Uterus (tissue), 4 donors: ENCODE results near the gene TCF12. TPM values are rescaled to one million over a fixed set of nuclear protein-coding genes. Genes with fewer than 3 reads are reported as not detected.

Experiments used
- DNase-seq, 2 donors: peaks; one replicate each; pipeline ENCODE4 v3.0.0-alpha.2; 2019 to 2020
- H3K27ac ChIP-seq, 2 donors: fragments of 200-600 bp; sonication (generic); 1 replicate in 1 of 2; 2 replicates in 1 of 2; pipeline ENCODE4 v1.5.1; 2016 to 2018
- H3K27me3 ChIP-seq, 2 donors: fragments of 200-600 bp; sonication (generic); one replicate each; pipeline ENCODE4 v1.5.1; 2018 to 2019; ENCODE audit warnings: control low read depth in 1 of 2
- H3K36me3 ChIP-seq, 2 donors: fragments of 200-600 bp; sonication (generic); one replicate each; pipeline ENCODE4 v1.5.1; 2019; ENCODE audit warnings: control low read depth in 1 of 2
- H3K4me1 ChIP-seq, 2 donors: fragments of 200-600 bp; sonication (generic); one replicate each; pipeline ENCODE4 v1.5.1; 2018 to 2019; ENCODE audit warnings: control low read depth in 1 of 2
- H3K4me3 ChIP-seq, 2 donors: fragments of 200-600 bp; sonication (generic); 1 replicate in 1 of 2; 2 replicates in 1 of 2; pipeline ENCODE4 v1.5.1; 2018 to 2019; ENCODE audit warnings: mild to moderate bottlenecking in 1 of 2
- H3K9me3 ChIP-seq, 2 donors: fragments of 200-600 bp; sonication (generic); one replicate each; pipeline ENCODE4 v1.5.1; 2019; ENCODE audit warnings: control low read depth in 1 of 2
- POLR2A ChIP-seq, 2 donors: fragments of 450-650 bp; IDR thresholded peaks; one replicate each; pipeline ENCODE4 v1.6.1; 2016; ENCODE audit warnings: antibody characterized with exemption in 2 of 2, mild to moderate bottlenecking in 1 of 2, moderate library complexity in 1 of 2
- intact Hi-C: fragments of 100-400 bp; cut with DNase I; formaldehyde crosslinking; loops from one replicate; pipeline ENCODE4 v1.15.1; 2023; ENCODE audit warnings: low total_unique reads
- total RNA-seq, 4 donors: library from RNA; depleted of rRNA in 3 of 4; stranded (reverse); fragments of >200 nt in 3 of 4; gene quantifications; one replicate each; pipeline versions ENCODE4 v1.1.0 to v1.2.4, GENCODE V29; 2014 to 2023
- TF ChIP-seq, protein P1 (sequence below), 4 experiments: fragments of 200-600 bp in 2 of 4; fragments of 450-650 bp in 2 of 4; sonication (generic) in 2 of 4; IDR thresholded peaks; one replicate each; pipeline ENCODE4 v1.5.1; 2016 to 2019; ENCODE audit warnings: antibody characterized with exemption in 4 of 4, mild to moderate bottlenecking in 2 of 4, moderate library complexity in 1 of 4
- donor health status: DM: yes; HTN: yes; CAD: no.

TCF12 gene
- total RNA-seq, 4 donors from 2014 or later, result 109 to 361 (median 196) TPM

DNA sequence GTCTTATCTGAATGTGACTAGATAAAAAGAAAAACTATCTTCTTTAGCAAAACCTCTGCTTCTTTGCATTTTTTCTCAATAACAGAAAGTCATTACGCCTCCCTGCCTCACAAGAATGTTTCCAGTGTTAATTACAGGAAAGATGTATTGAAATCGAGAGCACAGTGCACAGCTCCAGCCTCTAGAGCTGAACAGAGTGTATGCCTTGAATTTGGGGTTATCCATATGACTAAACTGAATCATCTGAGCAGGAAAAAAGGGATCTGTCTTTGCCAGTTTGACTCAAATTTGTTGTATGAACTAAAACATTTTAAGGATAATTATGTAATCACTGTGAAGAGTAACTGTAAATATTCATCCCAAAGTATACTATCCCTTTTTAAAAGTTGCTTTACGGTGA lies 308.7 kb downstream of the TCF12 start:
- TF ChIP-seq, protein P1, sequence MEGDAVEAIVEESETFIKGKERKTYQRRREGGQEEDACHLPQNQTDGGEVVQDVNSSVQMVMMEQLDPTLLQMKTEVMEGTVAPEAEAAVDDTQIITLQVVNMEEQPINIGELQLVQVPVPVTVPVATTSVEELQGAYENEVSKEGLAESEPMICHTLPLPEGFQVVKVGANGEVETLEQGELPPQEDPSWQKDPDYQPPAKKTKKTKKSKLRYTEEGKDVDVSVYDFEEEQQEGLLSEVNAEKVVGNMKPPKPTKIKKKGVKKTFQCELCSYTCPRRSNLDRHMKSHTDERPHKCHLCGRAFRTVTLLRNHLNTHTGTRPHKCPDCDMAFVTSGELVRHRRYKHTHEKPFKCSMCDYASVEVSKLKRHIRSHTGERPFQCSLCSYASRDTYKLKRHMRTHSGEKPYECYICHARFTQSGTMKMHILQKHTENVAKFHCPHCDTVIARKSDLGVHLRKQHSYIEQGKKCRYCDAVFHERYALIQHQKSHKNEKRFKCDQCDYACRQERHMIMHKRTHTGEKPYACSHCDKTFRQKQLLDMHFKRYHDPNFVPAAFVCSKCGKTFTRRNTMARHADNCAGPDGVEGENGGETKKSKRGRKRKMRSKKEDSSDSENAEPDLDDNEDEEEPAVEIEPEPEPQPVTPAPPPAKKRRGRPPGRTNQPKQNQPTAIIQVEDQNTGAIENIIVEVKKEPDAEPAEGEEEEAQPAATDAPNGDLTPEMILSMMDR (IDR thresholded peaks at IDR 0.05), result no peak
- TF ChIP-seq POLR2A (IDR thresholded peaks at IDR 0.05), result no peak
- peaks cover 0 to 4% of the 10 kb centered on the region in 2 donors for H3K4me1 ChIP-seq
- no peaks in the 10 kb centered on the region for H3K9me3 ChIP-seq
- intact Hi-C loops, result no loop called here
- no peak overlapping the region for H3K27ac ChIP-seq
- no peak for DNase-seq
- H3K36me3 ChIP-seq, result no peaks in the 10 kb centered on the region
- no peak overlapping the region for H3K4me3 ChIP-seq
- H3K27me3 ChIP-seq, result no peaks in the 10 kb centered on the region

DNA sequence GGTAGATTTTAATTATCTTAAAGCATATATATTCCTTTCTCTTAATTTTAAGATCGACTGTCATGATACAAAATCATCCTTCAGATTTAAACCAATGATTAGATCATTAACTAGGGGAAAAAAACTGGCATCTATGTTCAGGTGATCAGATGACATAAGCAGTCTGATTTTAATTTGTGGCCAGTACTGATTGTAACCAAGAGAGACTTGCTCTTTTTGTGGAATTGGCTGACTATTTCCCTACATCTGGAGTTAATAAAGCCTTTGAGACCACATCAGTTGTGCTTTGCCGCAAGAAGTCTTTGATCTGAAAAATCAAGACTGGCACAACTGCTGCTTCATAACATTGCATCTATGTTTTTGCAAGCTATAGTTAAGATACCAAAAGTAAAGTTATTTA lies 309.5 kb downstream of the TCF12 start:
- no peak for DNase-seq
- no peaks in the 10 kb centered on the region for H3K27me3 ChIP-seq
- no peaks in the 10 kb centered on the region for H3K9me3 ChIP-seq
- H3K4me3 ChIP-seq, result no peak overlapping the region
- no peak overlapping the region for H3K27ac ChIP-seq
- TF ChIP-seq POLR2A (IDR thresholded peaks at IDR 0.05), result no peak
- TF ChIP-seq, protein P1 (IDR thresholded peaks at IDR 0.05), result no peak
- H3K4me1 ChIP-seq, result peaks cover 0 to 4% of the 10 kb centered on the region in 2 donors
- H3K36me3 ChIP-seq, result no peaks in the 10 kb centered on the region
- intact Hi-C loops, result no loop called here

DNA sequence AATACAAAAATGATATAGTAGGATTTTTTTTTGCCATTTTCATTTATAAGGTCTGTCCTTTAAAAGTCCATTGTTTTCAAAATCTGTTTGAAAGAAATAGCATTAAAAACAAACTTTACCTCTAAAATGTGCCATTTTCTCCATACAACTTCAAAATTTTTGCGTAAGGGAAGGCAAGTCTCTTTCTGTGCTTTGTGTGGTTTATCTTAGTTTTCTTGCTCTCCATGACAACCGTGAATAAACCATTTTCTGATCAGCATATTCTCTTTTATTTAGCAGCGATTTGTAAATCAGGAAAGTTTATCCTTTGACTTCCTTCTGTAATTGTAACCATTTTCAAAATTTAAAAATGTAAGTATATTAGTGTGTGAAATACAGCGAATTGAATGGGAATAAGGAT lies 310.0 kb downstream of the TCF12 start:
- no peaks in the 10 kb centered on the region for H3K27me3 ChIP-seq
- H3K36me3 ChIP-seq, result no peaks in the 10 kb centered on the region
- no peak overlapping the region for H3K27ac ChIP-seq
- DNase-seq, result no peak
- intact Hi-C loops, result no loop called here
- no peak overlapping the region for H3K4me3 ChIP-seq
- TF ChIP-seq, protein P1 (IDR thresholded peaks at IDR 0.05), result no peak
- TF ChIP-seq POLR2A (IDR thresholded peaks at IDR 0.05), result no peak
- peaks cover 0 to 4% of the 10 kb centered on the region in 2 donors for H3K4me1 ChIP-seq
- no peaks in the 10 kb centered on the region for H3K9me3 ChIP-seq

DNA sequence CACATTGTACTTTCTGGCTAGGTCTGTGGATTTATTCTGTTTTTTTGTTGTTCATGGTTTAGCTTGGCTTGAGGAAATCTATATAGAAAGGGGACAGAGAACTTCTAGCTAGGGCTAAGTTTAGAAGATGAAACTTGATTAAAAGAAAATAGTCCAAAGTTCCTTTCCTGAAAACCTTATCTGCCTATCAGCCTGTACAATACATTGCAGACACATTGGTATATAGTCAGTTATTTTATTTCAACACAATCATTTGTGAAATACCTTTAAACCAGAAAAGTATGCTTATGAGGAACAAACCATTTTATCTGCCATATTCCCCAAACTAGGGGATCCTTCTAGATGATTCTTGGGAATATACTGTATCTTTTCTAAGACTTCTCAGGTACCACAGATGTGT lies 310.6 kb downstream of the TCF12 start:
- intact Hi-C loops, result no loop called here
- Histone ChIP-seq H3K4me3 (no peak overlapping the region), H3K9me3 (no peaks in the 10 kb centered on the region), H3K4me1 (peaks cover 0 to 4% of the 10 kb centered on the region in 2 donors), H3K36me3 (no peaks in the 10 kb centered on the region), H3K27ac (no peak overlapping the region), H3K27me3 (no peaks in the 10 kb centered on the region)
- TF ChIP-seq POLR2A (IDR thresholded peaks at IDR 0.05), result no peak
- TF ChIP-seq, protein P1 (IDR thresholded peaks at IDR 0.05), result no peak
- DNase-seq, result no peak

DNA sequence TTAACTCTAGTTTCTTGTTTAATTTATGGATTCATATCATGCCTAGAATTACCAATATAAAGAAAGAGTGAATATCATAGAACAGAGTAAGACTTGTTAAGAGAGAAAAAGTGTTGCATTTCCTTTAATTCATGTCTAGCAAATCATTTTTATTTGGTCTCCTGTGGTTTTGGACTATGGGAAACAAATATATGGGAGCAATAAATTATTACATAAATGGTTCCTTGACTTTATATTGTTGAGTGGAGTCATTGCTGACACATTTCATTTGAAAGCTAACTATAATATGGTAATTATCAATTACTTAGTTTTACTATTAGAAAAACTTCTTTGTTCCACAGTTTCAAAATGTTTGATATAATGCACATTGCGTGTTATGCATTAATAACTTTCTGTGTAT lies 313.1 kb downstream of the TCF12 start:
- Histone ChIP-seq H3K4me3 (no peak overlapping the region), H3K4me1 (peaks cover 0 to 4% of the 10 kb centered on the region in 2 donors), H3K27me3 (no peaks in the 10 kb centered on the region), H3K36me3 (no peaks in the 10 kb centered on the region), H3K9me3 (no peaks in the 10 kb centered on the region), H3K27ac (no peak overlapping the region)
- no peak for DNase-seq
- TF ChIP-seq, protein P1 (IDR thresholded peaks at IDR 0.05), result no peak
- no peak for TF ChIP-seq POLR2A (IDR thresholded peaks at IDR 0.05)
- intact Hi-C loops, result no loop called here
